Measurements from ENCODE around the gene ENAH. TPM values are rescaled to one million over a fixed set of nuclear protein-coding genes. Genes with fewer than 3 reads are reported as not detected.

ENAH gene
- polyA plus RNA-seq, 1 of the 3 experiments (the other 2 are of a cell fraction) = 48.9 TPM

DNA sequence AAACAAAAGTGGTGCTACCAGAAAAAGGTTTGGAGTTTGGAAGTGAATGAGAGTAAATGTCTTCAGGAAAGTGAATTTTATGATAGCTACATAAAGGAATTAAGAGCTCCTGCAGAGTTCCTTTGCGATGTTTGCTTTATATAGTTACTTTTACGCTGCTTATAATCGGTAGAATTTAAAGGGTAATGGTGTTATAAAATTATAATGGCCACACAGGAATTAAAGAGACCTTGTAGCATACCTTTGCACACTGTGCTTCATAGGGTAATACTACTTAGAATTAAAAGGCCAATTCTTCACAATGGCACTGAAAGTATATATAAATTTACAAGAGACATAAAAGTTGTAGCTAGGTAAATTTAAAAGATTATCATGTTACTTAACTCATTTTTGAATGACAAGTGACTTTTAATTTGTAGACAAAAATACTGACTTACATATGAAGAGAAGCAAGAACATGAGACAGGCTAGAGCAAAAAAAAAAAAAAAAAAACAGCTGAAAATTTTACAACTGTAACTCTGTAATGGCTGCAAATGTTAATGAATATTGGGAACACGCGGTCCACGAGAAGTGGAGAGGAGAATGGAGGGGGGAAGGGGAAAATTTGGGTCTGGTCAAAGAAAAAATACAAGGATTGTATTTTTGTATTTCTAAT lies 159.2 kb downstream of the ENAH start (continued):
- no peak for TF ChIP-seq POLR2AphosphoS5 (IDR thresholded peaks at IDR 0.05; ENCODE audit: low read depth, low read length)

DNA sequence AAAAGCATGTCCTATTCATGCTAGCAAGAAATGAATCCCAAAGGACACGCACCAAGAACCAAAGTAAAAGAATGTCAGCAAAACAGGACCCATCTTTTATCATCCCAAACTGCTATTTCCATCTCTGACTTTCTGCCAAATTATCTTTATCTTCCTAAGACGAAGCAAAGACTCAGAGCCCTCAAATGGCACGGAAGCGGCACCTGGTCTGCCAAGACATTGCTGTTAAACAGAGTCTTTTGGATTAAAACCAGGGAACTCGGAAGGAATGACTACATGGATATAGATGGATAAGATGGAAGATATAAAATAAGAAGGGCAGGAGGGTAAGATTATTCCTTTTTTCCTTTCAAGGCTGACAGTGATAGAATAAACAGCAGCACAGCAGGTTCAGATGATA lies 164.2 kb downstream of the ENAH start:
- peaks cover 13 to 29% of the 10 kb centered on the region in 2 experiments for H3K36me3 ChIP-seq (replicated peaks in 1 of 2; ENCODE audit: control insufficient read depth in 1 of 2, insufficient read depth in 2 of 2, low read length in 1 of 2)
- POLR2A ChIA-PET = no interaction called here
- no peaks in the 10 kb centered on the region for H3K9me2 ChIP-seq
- H3K27me3 ChIP-seq (ENCODE audit: insufficient read depth) = no peaks in the 10 kb centered on the region
- no peak for DNase-seq
- H3K79me2 ChIP-seq (ENCODE audit: insufficient read depth) = no peaks in the 10 kb centered on the region
- CTCF ChIA-PET = interaction anchor here (9.6 to 19.4 kb wide), 2 partner anchors 14 to 282 kb away, joined by 79 to 473 read pairs; partner anchors contain the start of gene SRP9
- no peak overlapping the region for H3K4me2 ChIP-seq
- H3K27ac ChIP-seq (ENCODE audit: low read depth in 2 of 2, low read length in 1 of 2) = 0 out of 4 replicates have a peak overlapping the region, but pooled peaks of 1 of the 2 experiments have one; percentile 17
- peaks cover 14% of the 10 kb centered on the region for H3F3A ChIP-seq (replicated peaks; ENCODE audit: insufficient read depth)
- no peak for TF ChIP-seq FOSL2 (IDR thresholded peaks at IDR 0.05; ENCODE audit: borderline replicate concordance, low read depth)
- TF ChIP-seq, protein P1, sequence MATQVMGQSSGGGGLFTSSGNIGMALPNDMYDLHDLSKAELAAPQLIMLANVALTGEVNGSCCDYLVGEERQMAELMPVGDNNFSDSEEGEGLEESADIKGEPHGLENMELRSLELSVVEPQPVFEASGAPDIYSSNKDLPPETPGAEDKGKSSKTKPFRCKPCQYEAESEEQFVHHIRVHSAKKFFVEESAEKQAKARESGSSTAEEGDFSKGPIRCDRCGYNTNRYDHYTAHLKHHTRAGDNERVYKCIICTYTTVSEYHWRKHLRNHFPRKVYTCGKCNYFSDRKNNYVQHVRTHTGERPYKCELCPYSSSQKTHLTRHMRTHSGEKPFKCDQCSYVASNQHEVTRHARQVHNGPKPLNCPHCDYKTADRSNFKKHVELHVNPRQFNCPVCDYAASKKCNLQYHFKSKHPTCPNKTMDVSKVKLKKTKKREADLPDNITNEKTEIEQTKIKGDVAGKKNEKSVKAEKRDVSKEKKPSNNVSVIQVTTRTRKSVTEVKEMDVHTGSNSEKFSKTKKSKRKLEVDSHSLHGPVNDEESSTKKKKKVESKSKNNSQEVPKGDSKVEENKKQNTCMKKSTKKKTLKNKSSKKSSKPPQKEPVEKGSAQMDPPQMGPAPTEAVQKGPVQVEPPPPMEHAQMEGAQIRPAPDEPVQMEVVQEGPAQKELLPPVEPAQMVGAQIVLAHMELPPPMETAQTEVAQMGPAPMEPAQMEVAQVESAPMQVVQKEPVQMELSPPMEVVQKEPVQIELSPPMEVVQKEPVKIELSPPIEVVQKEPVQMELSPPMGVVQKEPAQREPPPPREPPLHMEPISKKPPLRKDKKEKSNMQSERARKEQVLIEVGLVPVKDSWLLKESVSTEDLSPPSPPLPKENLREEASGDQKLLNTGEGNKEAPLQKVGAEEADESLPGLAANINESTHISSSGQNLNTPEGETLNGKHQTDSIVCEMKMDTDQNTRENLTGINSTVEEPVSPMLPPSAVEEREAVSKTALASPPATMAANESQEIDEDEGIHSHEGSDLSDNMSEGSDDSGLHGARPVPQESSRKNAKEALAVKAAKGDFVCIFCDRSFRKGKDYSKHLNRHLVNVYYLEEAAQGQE (IDR thresholded peaks at IDR 0.05; ENCODE audit: low read depth, low read length) = no peak
- no peak for TF ChIP-seq FOXJ3 (CRISPR knock-in tag; IDR thresholded peaks at IDR 0.05)
- no peak for TF ChIP-seq RAD21 (IDR thresholded peaks at IDR 0.05; ENCODE audit: low read length)
- TF ChIP-seq SMC3 (IDR thresholded peaks at IDR 0.05; ENCODE audit: low read depth, low read length) = no peak
- no peak for TF ChIP-seq ELF1 (IDR thresholded peaks at IDR 0.05)
- TF ChIP-seq TCF12 (IDR thresholded peaks at IDR 0.05) = no peak
- TF ChIP-seq, protein P2, sequence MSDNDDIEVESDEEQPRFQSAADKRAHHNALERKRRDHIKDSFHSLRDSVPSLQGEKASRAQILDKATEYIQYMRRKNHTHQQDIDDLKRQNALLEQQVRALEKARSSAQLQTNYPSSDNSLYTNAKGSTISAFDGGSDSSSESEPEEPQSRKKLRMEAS (IDR thresholded peaks at IDR 0.05; ENCODE audit: low read depth) = no peak
- TF ChIP-seq RCOR1 (IDR thresholded peaks at IDR 0.05; ENCODE audit: low read length) = no peak
- TF ChIP-seq, protein P3, sequence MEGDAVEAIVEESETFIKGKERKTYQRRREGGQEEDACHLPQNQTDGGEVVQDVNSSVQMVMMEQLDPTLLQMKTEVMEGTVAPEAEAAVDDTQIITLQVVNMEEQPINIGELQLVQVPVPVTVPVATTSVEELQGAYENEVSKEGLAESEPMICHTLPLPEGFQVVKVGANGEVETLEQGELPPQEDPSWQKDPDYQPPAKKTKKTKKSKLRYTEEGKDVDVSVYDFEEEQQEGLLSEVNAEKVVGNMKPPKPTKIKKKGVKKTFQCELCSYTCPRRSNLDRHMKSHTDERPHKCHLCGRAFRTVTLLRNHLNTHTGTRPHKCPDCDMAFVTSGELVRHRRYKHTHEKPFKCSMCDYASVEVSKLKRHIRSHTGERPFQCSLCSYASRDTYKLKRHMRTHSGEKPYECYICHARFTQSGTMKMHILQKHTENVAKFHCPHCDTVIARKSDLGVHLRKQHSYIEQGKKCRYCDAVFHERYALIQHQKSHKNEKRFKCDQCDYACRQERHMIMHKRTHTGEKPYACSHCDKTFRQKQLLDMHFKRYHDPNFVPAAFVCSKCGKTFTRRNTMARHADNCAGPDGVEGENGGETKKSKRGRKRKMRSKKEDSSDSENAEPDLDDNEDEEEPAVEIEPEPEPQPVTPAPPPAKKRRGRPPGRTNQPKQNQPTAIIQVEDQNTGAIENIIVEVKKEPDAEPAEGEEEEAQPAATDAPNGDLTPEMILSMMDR (IDR thresholded peaks at IDR 0.05) = no peak
- no peak for TF ChIP-seq EZH2phosphoT487 (IDR thresholded peaks at IDR 0.05; ENCODE audit: borderline replicate concordance, low read depth)
- TF ChIP-seq, protein P4, sequence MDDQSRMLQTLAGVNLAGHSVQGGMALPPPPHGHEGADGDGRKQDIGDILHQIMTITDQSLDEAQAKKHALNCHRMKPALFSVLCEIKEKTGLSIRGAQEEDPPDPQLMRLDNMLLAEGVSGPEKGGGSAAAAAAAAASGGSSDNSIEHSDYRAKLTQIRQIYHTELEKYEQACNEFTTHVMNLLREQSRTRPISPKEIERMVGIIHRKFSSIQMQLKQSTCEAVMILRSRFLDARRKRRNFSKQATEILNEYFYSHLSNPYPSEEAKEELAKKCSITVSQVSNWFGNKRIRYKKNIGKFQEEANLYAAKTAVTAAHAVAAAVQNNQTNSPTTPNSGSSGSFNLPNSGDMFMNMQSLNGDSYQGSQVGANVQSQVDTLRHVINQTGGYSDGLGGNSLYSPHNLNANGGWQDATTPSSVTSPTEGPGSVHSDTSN (IDR thresholded peaks at IDR 0.05) = no peak
- no peak for TF ChIP-seq GABPA (IDR thresholded peaks at IDR 0.05; ENCODE audit: low read depth)
- TF ChIP-seq, protein P5, sequence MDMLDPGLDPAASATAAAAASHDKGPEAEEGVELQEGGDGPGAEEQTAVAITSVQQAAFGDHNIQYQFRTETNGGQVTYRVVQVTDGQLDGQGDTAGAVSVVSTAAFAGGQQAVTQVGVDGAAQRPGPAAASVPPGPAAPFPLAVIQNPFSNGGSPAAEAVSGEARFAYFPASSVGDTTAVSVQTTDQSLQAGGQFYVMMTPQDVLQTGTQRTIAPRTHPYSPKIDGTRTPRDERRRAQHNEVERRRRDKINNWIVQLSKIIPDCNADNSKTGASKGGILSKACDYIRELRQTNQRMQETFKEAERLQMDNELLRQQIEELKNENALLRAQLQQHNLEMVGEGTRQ (IDR thresholded peaks at IDR 0.05; ENCODE audit: borderline replicate concordance, low read depth, low read length) = no peak
- no peak overlapping the region for H3K9ac ChIP-seq
- H3K4me3 ChIP-seq (ENCODE audit: low read depth in 2 of 2, low read length in 1 of 2) = no peak overlapping the region
- H2AFZ ChIP-seq (ENCODE audit: low read depth) = no peak overlapping the region
- H4K20me1 ChIP-seq (ENCODE audit: insufficient read depth) = no peaks in the 10 kb centered on the region
- no peaks in the 10 kb centered on the region; a peak in 1 of 4 replicates for H3K4me1 ChIP-seq (ENCODE audit: control insufficient read depth in 1 of 2, insufficient read depth in 2 of 2, low read depth in 1 of 2, low read length in 1 of 2)
- H3K9me3 ChIP-seq = no peaks in the 10 kb centered on the region
- 79% methylated on average over 5 of the region's 5 CpGs for WGBS (ENCODE audit: low lambda C conversion rate)
